22Rv1 (cell line): ENCODE results near the gene NCKAP5.

Experiments
- ZFX ChIP-seq: fragments of 450-650 bp; IDR thresholded peaks from 2 replicates; pipeline ENCODE4 v1.6.1; 2017; ENCODE audit warnings: antibody characterized with exemption, borderline replicate concordance
- TF ChIP-seq, protein P1 (sequence below): fragments of 450-650 bp; IDR thresholded peaks from 2 replicates; pipeline ENCODE4 v1.5.1; 2017; ENCODE audit warnings: mild to moderate bottlenecking

DNA sequence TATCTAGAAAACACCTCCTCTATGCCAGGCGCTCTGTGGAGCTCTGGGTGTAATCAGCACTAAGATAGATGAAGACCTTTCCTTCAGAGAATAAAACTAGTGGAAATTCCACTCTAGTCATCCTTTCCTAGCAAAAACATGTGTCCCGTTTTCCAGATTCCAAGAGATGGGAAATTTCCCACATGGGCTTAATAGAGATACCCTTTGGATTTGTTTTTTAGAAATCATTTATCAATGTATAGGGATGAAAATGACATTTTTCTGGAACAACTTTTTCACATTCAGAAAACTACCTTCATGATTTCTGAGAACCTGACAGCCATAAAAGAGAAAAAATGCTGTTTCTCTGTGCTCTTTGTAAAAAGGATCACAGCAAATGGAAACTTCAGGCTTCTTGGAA, 152.1 kb downstream of the NCKAP5 start:
- TF ChIP-seq, protein P1, sequence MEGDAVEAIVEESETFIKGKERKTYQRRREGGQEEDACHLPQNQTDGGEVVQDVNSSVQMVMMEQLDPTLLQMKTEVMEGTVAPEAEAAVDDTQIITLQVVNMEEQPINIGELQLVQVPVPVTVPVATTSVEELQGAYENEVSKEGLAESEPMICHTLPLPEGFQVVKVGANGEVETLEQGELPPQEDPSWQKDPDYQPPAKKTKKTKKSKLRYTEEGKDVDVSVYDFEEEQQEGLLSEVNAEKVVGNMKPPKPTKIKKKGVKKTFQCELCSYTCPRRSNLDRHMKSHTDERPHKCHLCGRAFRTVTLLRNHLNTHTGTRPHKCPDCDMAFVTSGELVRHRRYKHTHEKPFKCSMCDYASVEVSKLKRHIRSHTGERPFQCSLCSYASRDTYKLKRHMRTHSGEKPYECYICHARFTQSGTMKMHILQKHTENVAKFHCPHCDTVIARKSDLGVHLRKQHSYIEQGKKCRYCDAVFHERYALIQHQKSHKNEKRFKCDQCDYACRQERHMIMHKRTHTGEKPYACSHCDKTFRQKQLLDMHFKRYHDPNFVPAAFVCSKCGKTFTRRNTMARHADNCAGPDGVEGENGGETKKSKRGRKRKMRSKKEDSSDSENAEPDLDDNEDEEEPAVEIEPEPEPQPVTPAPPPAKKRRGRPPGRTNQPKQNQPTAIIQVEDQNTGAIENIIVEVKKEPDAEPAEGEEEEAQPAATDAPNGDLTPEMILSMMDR: no peak
- TF ChIP-seq ZFX: no peak
